K562 (cell line): ENCODE measurements around the gene TM4SF20. TPM values are rescaled to one million over a fixed set of nuclear protein-coding genes. Genes with fewer than 3 reads are reported as not detected.

Source experiments
- ATAC-seq: fragments of 200-7000 bp; cut with Tn5 transposase; 3 replicates; pipeline ENCODE4 v1.9.1; 2020; ENCODE audit warnings: moderate library complexity
- Bru-seq: library from RNA; stranded (reverse); fragments of 400-500 nt; gene quantifications from one replicate; lab custom pipeline; 2021; lab: Mats Ljungman, UMichigan
- BruChase-seq, 2 experiments: library from RNA; stranded (reverse); fragments of 400-500 nt; gene quantifications; one replicate each; lab custom pipeline; 2021; lab: Mats Ljungman, UMichigan
- BruUV-seq: library from RNA; stranded (reverse); fragments of 400-500 nt; replicated peaks from 2 replicates; lab custom pipeline; 2021; lab: Mats Ljungman, UMichigan
- CTCF ChIA-PET: fragments of 300-600 bp; formaldehyde crosslinking; extraction: SDS; loops from one replicate; lab custom pipeline; 2021; ENCODE audit warnings: low intra/inter-chr PET ratio; lab: Yijun Ruan, JAX
- POLR2A ChIA-PET: fragments of 300-600, 350-650 bp; sonication (Branson Sonifier 250); formaldehyde crosslinking; extraction: SDS; loops from one replicate; lab custom pipeline; 2021; ENCODE audit warnings: antibody characterized with exemption, inconsistent platforms; lab: Yijun Ruan, JAX
- DNase-seq, 4 experiments: peaks; one replicate each; pipeline versions ENCODE4 v3.0.0 to v3.0.0-alpha.2; 2011 to 2018; ENCODE audit warnings: low spot score in 3 of 4, mixed read lengths in 3 of 4; ENCODE audit errors: extremely low read depth in 1 of 4
- FAIRE-seq: peaks from 2 replicates; lab custom pipeline; 2011; peaks lifted over from hg19 to GRCh38; lab: Jason Lieb, UNC
- H2AFZ ChIP-seq: 2 replicates; pipeline ENCODE4 v1.6.0; 2011; ENCODE audit warnings: low read depth, low read length, control low read depth, inconsistent platforms
- H3K27ac ChIP-seq: fragments of 200-600 bp; 3 replicates; pipeline ENCODE4 v1.8.0; 2011; ENCODE audit warnings: low read depth, mild to moderate bottlenecking, control low read depth, inconsistent platforms, low read length, moderate library complexity, mixed read lengths; ENCODE audit errors: extremely low read depth
- H3K27me3 ChIP-seq, 2 experiments: fragments of 300-600 bp in 1 of 2; 2 replicates in 1 of 2; 3 replicates in 1 of 2; pipeline versions ENCODE4 v1.6.0 to v1.8.0; 2011; ENCODE audit warnings: inconsistent platforms in 2 of 2, low read length in 2 of 2, mild to moderate bottlenecking in 1 of 2, mixed read lengths in 1 of 2, moderate library complexity in 1 of 2; ENCODE audit not compliant: control insufficient read depth in 2 of 2, insufficient read depth in 2 of 2
- H3K36me3 ChIP-seq: fragments of 300-600 bp; 3 replicates; pipeline ENCODE4 v1.8.0; 2011; ENCODE audit warnings: mild to moderate bottlenecking, low read length, inconsistent platforms; ENCODE audit not compliant: control insufficient read depth, insufficient read depth
- H3K4me1 ChIP-seq, 2 experiments: fragments of 200-600 bp in 1 of 2; replicated peaks in 1 of 2; 2 replicates in 1 of 2; 3 replicates in 1 of 2; pipeline versions ENCODE4 v1.5.1 to v1.8.0; 2011; ENCODE audit warnings: inconsistent platforms in 2 of 2, low read length in 2 of 2, mild to moderate bottlenecking in 1 of 2, mixed read lengths in 1 of 2, moderate library complexity in 1 of 2; ENCODE audit not compliant: control insufficient read depth in 2 of 2, insufficient read depth in 2 of 2
- H3K4me2 ChIP-seq: 2 replicates; pipeline ENCODE4 v1.6.1; 2011; ENCODE audit warnings: low read length, control low read depth, inconsistent platforms, mixed read lengths; ENCODE audit not compliant: insufficient read depth
- H3K4me3 ChIP-seq: fragments of 200-600 bp; sonication (generic), shearing (Covaris generic); 2 replicates; pipeline ENCODE4 v1.5.1; 2016; ENCODE audit warnings: control low read depth, inconsistent platforms
- H3K79me2 ChIP-seq: fragments of 200-600 bp; 3 replicates; pipeline ENCODE4 v1.8.0; 2011; ENCODE audit warnings: low read length, inconsistent platforms; ENCODE audit not compliant: control insufficient read depth, insufficient read depth
- H3K9ac ChIP-seq, 2 experiments: 2 replicates each; pipeline versions ENCODE4 v1.6.0 to v1.6.1; 2011; ENCODE audit warnings: low read depth in 2 of 2, low read length in 2 of 2, control low read depth in 1 of 2, inconsistent platforms in 1 of 2, mild to moderate bottlenecking in 1 of 2, mixed read lengths in 1 of 2; ENCODE audit not compliant: insufficient read depth in 1 of 2
- H3K9me1 ChIP-seq: one replicate; pipeline ENCODE4 v1.6.0; 2011; ENCODE audit warnings: inconsistent platforms, mild to moderate bottlenecking, low read length, moderate library complexity; ENCODE audit not compliant: control insufficient read depth, insufficient read depth
- H3K9me3 ChIP-seq: replicated peaks from 2 replicates; pipeline ENCODE4 v1.5.1; 2011; ENCODE audit warnings: low read depth, low read length, inconsistent platforms; ENCODE audit not compliant: control insufficient read depth, insufficient read depth
- H4K20me1 ChIP-seq: replicated peaks from 2 replicates; pipeline ENCODE4 v1.6.1; 2011; ENCODE audit warnings: low read length, inconsistent platforms, mixed read lengths; ENCODE audit not compliant: control insufficient read depth, insufficient read depth
- FOS ChIP-seq: IDR thresholded peaks from 3 replicates; pipeline ENCODE4 v1.6.1; 2011; ENCODE audit not compliant: insufficient read length; ENCODE audit errors: extremely low read depth
- WGBS: fragments of 100-300 bp; shearing (Covaris generic); methylation state at CpG from one replicate; pipeline ENCODE4 v1.1.6; 2016; ENCODE audit warnings: low coverage, mixed read lengths; ENCODE audit not compliant: insufficient coverage; ENCODE audit errors: missing lambda C conversion rate; 5-methylcytosine and 5-hydroxymethylcytosine counted together
- in situ Hi-C: fragments of 300-500 bp; cut with MboI; formaldehyde crosslinking; loops from 4 replicates; pipeline ENCODE4 v1.15.0; 2018; ENCODE audit warnings: inconsistent platforms, mixed read lengths
- intact Hi-C: fragments of 100-400 bp; cut with micrococcal nuclease; formaldehyde crosslinking; loops from 2 replicates; pipeline ENCODE4 v1.14.2; 2022
- long read RNA-seq, 3 experiments: library from polyadenylated mRNA in 2 of 3; library from RNA in 1 of 3; unstranded in 2 of 3; stranded (forward) in 1 of 3; transcript quantifications; one replicate each; pipeline ENCODE4 v2.0.0, GENCODE V29; 2019 to 2022
- polyA minus RNA-seq, 3 experiments: library from RNA; depleted of rRNA, polyadenylated mRNA; stranded (reverse); fragments of >200 nt; gene quantifications; 2 replicates each; pipeline ENCODE4 v1.2.3, GENCODE V29; 2011
- polyA plus RNA-seq, 8 experiments: library from polyadenylated mRNA; depleted of rRNA in 4 of 8; stranded (reverse) in 5 of 8; unstranded in 3 of 8; fragments of >200 nt; fragmentation: Nextera tagmentation in 2 of 8; fragmentation: Illumina TruSeq in 1 of 8; extraction: Ambion mirVana in 2 of 8; extraction: Trizol in 1 of 8; gene quantifications; 2 replicates each; pipeline versions ENCODE4 v1.2.1 to v1.2.3, GENCODE V29; 2011 to 2014; ENCODE audit warnings: inconsistent platforms in 1 of 8, missing spikeins in 1 of 8
- total RNA-seq, 7 experiments: library from RNA; depleted of rRNA in 6 of 7; stranded (reverse); fragments of >200 nt in 6 of 7; fragmentation: Illumina TruSeq in 2 of 7; extraction: Trizol in 2 of 7; gene quantifications; 2 replicates each; pipeline versions ENCODE4 v1.2.1 to v1.2.3, GENCODE V29; 2011 to 2021; ENCODE audit warnings: low replicate concordance in 1 of 7
- TF ChIP-seq, protein P1 (sequence below): fragments of 150-350 bp; IDR thresholded peaks from 2 replicates; pipeline ENCODE4 v1.6.1; 2014; ENCODE audit warnings: low read depth, mild to moderate bottlenecking, low read length, borderline replicate concordance
- TF ChIP-seq, protein P2 (sequence below): fragments of 450-650 bp; formaldehyde crosslinking; IDR thresholded peaks from 2 replicates; pipeline ENCODE4 v1.4.0; 2020; ENCODE audit warnings: mild to moderate bottlenecking, mixed read lengths

Gene TM4SF20, protein sequence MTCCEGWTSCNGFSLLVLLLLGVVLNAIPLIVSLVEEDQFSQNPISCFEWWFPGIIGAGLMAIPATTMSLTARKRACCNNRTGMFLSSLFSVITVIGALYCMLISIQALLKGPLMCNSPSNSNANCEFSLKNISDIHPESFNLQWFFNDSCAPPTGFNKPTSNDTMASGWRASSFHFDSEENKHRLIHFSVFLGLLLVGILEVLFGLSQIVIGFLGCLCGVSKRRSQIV
- not detected in 2 replicates for total RNA-seq (2011; cell fraction: chromatin; rRNA removed; ENCODE audit: low replicate concordance)
- total RNA-seq (2011; cell fraction: nucleolus; rRNA removed), result not detected in 2 replicates
- total RNA-seq (2011; cell fraction: nucleoplasm; rRNA removed), result not detected in 2 replicates
- total RNA-seq (2014; rRNA removed) (not detected in 2 replicates), total RNA-seq (2014; rRNA removed; fragmentation: Illumina TruSeq; extraction: Trizol) (not detected in 2 replicates), total RNA-seq (2015; rRNA removed; fragmentation: Illumina TruSeq; extraction: Trizol) (not detected in 2 replicates), total RNA-seq (2021) (not detected in 2 replicates), polyA plus RNA-seq (2011; rRNA removed) (not detected in 2 replicates), polyA plus RNA-seq (2014; fragmentation: Illumina TruSeq; extraction: Trizol) (not detected in 2 replicates), polyA plus RNA-seq (2014; fragmentation: Nextera tagmentation; extraction: Ambion mirVana) (not detected), polyA plus RNA-seq (2014; rRNA removed) (not detected in 2 replicates), polyA minus RNA-seq (2011; rRNA and poly(A)+ RNA removed) (not detected in 2 replicates), Bru-seq, nascent RNA (not detected), BruChase-seq, experiment 1, labeled RNA remaining after a 2-hour chase (percentile 6 among the genes with signal in this experiment), BruChase-seq, experiment 2, labeled RNA remaining after a 6-hour chase (not detected)
- polyA plus RNA-seq (2011; cell fraction: cytosol; rRNA removed), result not detected in 2 replicates
- polyA plus RNA-seq (2011; cell fraction: nucleus; rRNA removed), result not detected in 2 replicates
- not detected in 2 replicates for polyA plus RNA-seq (2012)
- not detected in 2 replicates for polyA minus RNA-seq (2011; cell fraction: cytosol; rRNA and poly(A)+ RNA removed)
- not detected in 2 replicates for polyA minus RNA-seq (2011; cell fraction: nucleus; rRNA and poly(A)+ RNA removed)
- long read RNA-seq, experiment 1, result 0 reads
- long read RNA-seq, experiment 2, result 0 reads
- long read RNA-seq, experiment 3, result 0 reads

DNA sequence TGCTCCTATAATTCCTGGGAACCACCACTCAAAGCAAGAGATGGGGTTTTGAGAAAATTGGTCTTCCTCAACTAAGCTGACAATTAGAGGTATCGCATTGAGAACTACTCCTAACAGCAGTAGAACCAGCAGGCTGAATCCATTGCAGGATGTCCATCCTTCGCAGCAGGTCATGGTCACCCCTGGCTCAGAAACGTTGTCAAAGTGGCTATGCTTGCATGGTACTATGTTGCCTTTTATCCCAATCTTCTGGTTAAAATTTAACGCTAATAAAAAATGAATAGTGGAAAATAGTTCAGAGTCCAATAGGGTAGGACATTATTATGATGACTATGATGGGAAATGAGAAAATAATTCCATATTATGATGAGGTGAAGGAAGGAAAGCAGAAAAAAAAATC, at the start of gene TM4SF20:
Gene TM4SF20 (minus strand): TSS at position 212 of the 400 bp plus-strand sequence. CDS start 38 bp downstream, at position 174.
- POLR2A ChIA-PET, result no interaction called here

More for the DNA sequence above, at the start of gene TM4SF20:
- TF ChIP-seq, protein P1, sequence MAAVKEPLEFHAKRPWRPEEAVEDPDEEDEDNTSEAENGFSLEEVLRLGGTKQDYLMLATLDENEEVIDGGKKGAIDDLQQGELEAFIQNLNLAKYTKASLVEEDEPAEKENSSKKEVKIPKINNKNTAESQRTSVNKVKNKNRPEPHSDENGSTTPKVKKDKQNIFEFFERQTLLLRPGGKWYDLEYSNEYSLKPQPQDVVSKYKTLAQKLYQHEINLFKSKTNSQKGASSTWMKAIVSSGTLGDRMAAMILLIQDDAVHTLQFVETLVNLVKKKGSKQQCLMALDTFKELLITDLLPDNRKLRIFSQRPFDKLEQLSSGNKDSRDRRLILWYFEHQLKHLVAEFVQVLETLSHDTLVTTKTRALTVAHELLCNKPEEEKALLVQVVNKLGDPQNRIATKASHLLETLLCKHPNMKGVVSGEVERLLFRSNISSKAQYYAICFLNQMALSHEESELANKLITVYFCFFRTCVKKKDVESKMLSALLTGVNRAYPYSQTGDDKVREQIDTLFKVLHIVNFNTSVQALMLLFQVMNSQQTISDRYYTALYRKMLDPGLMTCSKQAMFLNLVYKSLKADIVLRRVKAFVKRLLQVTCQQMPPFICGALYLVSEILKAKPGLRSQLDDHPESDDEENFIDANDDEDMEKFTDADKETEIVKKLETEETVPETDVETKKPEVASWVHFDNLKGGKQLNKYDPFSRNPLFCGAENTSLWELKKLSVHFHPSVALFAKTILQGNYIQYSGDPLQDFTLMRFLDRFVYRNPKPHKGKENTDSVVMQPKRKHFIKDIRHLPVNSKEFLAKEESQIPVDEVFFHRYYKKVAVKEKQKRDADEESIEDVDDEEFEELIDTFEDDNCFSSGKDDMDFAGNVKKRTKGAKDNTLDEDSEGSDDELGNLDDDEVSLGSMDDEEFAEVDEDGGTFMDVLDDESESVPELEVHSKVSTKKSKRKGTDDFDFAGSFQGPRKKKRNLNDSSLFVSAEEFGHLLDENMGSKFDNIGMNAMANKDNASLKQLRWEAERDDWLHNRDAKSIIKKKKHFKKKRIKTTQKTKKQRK, result no peak
- TF ChIP-seq, protein P2, sequence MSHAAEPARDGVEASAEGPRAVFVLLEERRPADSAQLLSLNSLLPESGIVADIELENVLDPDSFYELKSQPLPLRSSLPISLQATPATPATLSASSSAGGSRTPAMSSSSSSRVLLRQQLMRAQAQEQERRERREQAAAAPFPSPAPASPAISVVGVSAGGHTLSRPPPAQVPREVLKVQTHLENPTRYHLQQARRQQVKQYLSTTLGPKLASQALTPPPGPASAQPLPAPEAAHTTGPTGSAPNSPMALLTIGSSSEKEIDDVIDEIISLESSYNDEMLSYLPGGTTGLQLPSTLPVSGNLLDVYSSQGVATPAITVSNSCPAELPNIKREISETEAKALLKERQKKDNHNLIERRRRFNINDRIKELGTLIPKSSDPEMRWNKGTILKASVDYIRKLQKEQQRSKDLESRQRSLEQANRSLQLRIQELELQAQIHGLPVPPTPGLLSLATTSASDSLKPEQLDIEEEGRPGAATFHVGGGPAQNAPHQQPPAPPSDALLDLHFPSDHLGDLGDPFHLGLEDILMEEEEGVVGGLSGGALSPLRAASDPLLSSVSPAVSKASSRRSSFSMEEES (CRISPR knock-in tag), result no peak
- TF ChIP-seq FOS, result no peak
- no peak for DNase-seq
- Histone ChIP-seq H3K4me2 (no peak within 1 kb of the TSS), H3K9ac (no peak within 1 kb of the TSS), H3K4me1 (no peaks in the 10 kb centered on the region; a peak in 1 of 5 replicates), H4K20me1 (no peaks in the 10 kb centered on the region), H3K79me2 (no peaks in the 10 kb centered on the region), H3K27ac (no peak within 1 kb of the TSS), H3K9me1 (no peaks in the 10 kb centered on the region), H3K27me3 (peaks cover 0 to 9% of the 10 kb centered on the region in 2 experiments; a peak in 2 of 5 replicates), H2AFZ (no peak within 1 kb of the TSS), H3K4me3 (no peak within 1 kb of the TSS), H3K36me3 (no peaks in the 10 kb centered on the region), H3K9me3 (no peaks in the 10 kb centered on the region)
- no peak for FAIRE-seq
- 2% methylated on average over 4 of the region's 4 CpGs for WGBS
- no peak for ATAC-seq
- CTCF ChIA-PET, result no interaction called here
- intact Hi-C loops (no loop called here), in situ Hi-C loops (no loop called here)
- no TSS peak for BruUV-seq
